Osteocyte (in vitro differentiated cells): ENCODE results near the gene DEGS1. TPM values are rescaled to one million over a fixed set of nuclear protein-coding genes. Genes with fewer than 3 reads are reported as not detected.

Experiments
- DNase-seq: peaks from one replicate; pipeline ENCODE4 v3.0.0; 2021; ENCODE audit warnings: mixed read lengths; ENCODE audit not compliant: unreplicated experiment; ENCODE audit errors: extremely low spot score
- H3K27ac Mint-ChIP-seq: one replicate; pipeline ENCODE4 v1.8.0; 2021; ENCODE audit warnings: mild to moderate bottlenecking, mixed read lengths; ENCODE audit not compliant: unreplicated experiment
- H3K27me3 Mint-ChIP-seq: one replicate; pipeline ENCODE4 v1.8.0; 2021; ENCODE audit warnings: mixed read lengths; ENCODE audit not compliant: unreplicated experiment
- H3K36me3 Mint-ChIP-seq: one replicate; pipeline ENCODE4 v1.8.0; 2021; ENCODE audit warnings: mixed read lengths; ENCODE audit not compliant: unreplicated experiment
- H3K4me1 Mint-ChIP-seq: one replicate; pipeline ENCODE4 v1.8.0; 2021; ENCODE audit warnings: mixed read lengths; ENCODE audit not compliant: unreplicated experiment
- H3K4me3 Mint-ChIP-seq: one replicate; pipeline ENCODE4 v1.8.0; 2021; ENCODE audit warnings: mild to moderate bottlenecking, moderate library complexity, mixed read lengths; ENCODE audit not compliant: unreplicated experiment
- H3K9me3 Mint-ChIP-seq: one replicate; pipeline ENCODE4 v1.8.0; 2021; ENCODE audit warnings: mixed read lengths; ENCODE audit not compliant: unreplicated experiment
- CTCF ChIP-seq: fragments of 200-600 bp; sonication (generic); IDR thresholded peaks from 2 replicates; pipeline ENCODE4 v1.5.0; 2021; ENCODE audit warnings: antibody characterized with exemption, mild to moderate bottlenecking, moderate library complexity
- total RNA-seq: library from RNA; stranded (reverse); gene quantifications from 2 replicates; pipeline ENCODE4 v1.2.1, GENCODE V29; 2021

Gene DEGS1
- total RNA-seq, 1 donor from 2014 or later: 110 TPM

GRCh38 chr1:224219011-224219611 lies 36.1 kb downstream of the DEGS1 start:
- no peak overlapping the region for H3K4me3 Mint-ChIP-seq
- no peak for DNase-seq
- H3K27ac Mint-ChIP-seq: no peak overlapping the region
- H3K9me3 Mint-ChIP-seq: no peaks in the 10 kb centered on the region
- no peaks in the 10 kb centered on the region for H3K36me3 Mint-ChIP-seq
- no peaks in the 10 kb centered on the region for H3K27me3 Mint-ChIP-seq
- peaks cover 6% of the 10 kb centered on the region for H3K4me1 Mint-ChIP-seq
- TF ChIP-seq CTCF: no peak

- no peak for DNase-seq
- no peak overlapping the region for H3K27ac Mint-ChIP-seq
- TF ChIP-seq CTCF: no peak
Observed at GRCh38 chr1:224219612-224220059, 36.6 kb downstream of the DEGS1 start.

GRCh38 chr1:224223819-224224714 lies 41.0 kb downstream of the DEGS1 start:
- DNase-seq: no peak
- peaks cover 12% of the 10 kb centered on the region for H3K36me3 Mint-ChIP-seq
- H3K27ac Mint-ChIP-seq: peak overlapping the region; percentile 47
- H3K9me3 Mint-ChIP-seq: no peaks in the 10 kb centered on the region
- H3K27me3 Mint-ChIP-seq: no peaks in the 10 kb centered on the region
- H3K4me1 Mint-ChIP-seq: peaks cover 10% of the 10 kb centered on the region
- no peak for TF ChIP-seq CTCF
- no peak overlapping the region for H3K4me3 Mint-ChIP-seq

More at GRCh38 chr1:224219612-224220059, 36.6 kb downstream of the DEGS1 start:
- Mint-ChIP-seq H3K36me3 (no peaks in the 10 kb centered on the region), H3K27me3 (no peaks in the 10 kb centered on the region), H3K4me3 (no peak overlapping the region), H3K4me1 (peaks cover 10% of the 10 kb centered on the region), H3K9me3 (no peaks in the 10 kb centered on the region)

GRCh38 chr1:224226849-224227502 lies 43.9 kb downstream of the DEGS1 start:
- Mint-ChIP-seq H3K9me3 (no peaks in the 10 kb centered on the region), H3K27me3 (no peaks in the 10 kb centered on the region), H3K4me3 (no peak overlapping the region), H3K36me3 (peaks cover 26% of the 10 kb centered on the region), H3K4me1 (peaks cover 10% of the 10 kb centered on the region), H3K27ac (no peak overlapping the region)
- no peak for DNase-seq
- no peak for TF ChIP-seq CTCF

GRCh38 chr1:224234017-224234416 lies 51.0 kb downstream of the DEGS1 start:
- no peak overlapping the region for H3K4me3 Mint-ChIP-seq
- H3K4me1 Mint-ChIP-seq: no peaks in the 10 kb centered on the region
- peaks cover 25% of the 10 kb centered on the region for H3K36me3 Mint-ChIP-seq
- no peak overlapping the region for H3K27ac Mint-ChIP-seq
- H3K9me3 Mint-ChIP-seq: no peaks in the 10 kb centered on the region
- no peaks in the 10 kb centered on the region for H3K27me3 Mint-ChIP-seq
- DNase-seq: no peak
- no peak for TF ChIP-seq CTCF
